HL-60 (cell line): ENCODE measurements around the gene STARD3.

Source experiments
- CTCF ChIP-seq: IDR thresholded peaks from one replicate; pipeline ENCODE4 v1.5.1; 2011; ENCODE audit warnings: low read length, control low read depth, inconsistent platforms; ENCODE audit not compliant: insufficient read depth
- POLR2AphosphoS5 ChIP-seq: IDR thresholded peaks from 2 replicates; pipeline ENCODE4 v1.6.1; 2012; ENCODE audit warnings: low read depth
- REST ChIP-seq: IDR thresholded peaks from 2 replicates; pipeline ENCODE4 v1.6.1; 2012; ENCODE audit warnings: low read depth; ENCODE audit not compliant: insufficient replicate concordance
- SPI1 ChIP-seq: IDR thresholded peaks from 2 replicates; pipeline ENCODE4 v1.6.1; 2012; ENCODE audit warnings: low read depth, mild to moderate bottlenecking, borderline replicate concordance

DNA sequence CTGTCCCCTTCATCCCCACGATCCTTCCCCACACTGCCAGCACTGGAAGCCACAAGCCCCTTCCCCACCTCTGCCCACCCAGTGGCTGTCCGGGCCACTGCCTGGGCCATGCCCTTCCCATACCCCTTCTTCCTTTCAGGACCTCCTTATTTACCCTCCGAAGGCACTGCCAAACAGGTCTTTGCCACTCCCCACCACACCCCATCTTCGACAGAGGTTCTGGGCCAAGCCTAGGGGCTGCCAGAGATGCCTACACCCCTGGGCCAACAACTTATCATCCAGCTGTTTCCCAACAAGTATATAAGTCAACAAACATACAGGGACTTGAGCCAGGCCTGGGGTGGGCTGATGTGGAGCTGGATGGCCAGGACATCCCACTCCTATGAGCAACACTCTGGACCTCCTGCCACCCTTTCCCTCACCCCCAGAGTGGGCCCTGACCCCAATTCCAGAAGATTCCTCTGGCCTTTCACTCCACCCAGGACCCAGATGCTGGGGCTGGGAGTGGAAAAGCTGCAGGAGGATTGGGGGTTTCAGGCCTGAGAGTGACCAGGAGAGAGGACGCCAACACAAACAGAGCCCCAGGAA, 11.7 kb upstream of the STARD3 start:
- TF ChIP-seq CTCF = no peak
- TF ChIP-seq REST = no peak
- no peak for TF ChIP-seq POLR2AphosphoS5
- TF ChIP-seq SPI1 = no peak
